ENCODE data around the gene ECE1.

- TF ChIP-seq CTCF (conservative IDR thresholded peaks at IDR 0.05; ENCODE audit: low read depth, low read length) (no peak), POLR2A (IDR thresholded peaks at IDR 0.05; ENCODE audit: low read depth, low read length) (no peak), RFX5 (IDR thresholded peaks at IDR 0.05; ENCODE audit: low read depth, low read length) (no peak), USF2 (IDR thresholded peaks at IDR 0.05; ENCODE audit: low read depth, low read length) (no peak)
These were observed 7.7 kb upstream of the ECE1 start for GRCh38 chr1:21297975-21298374.

Data from IMR-90 (cell line).